Activated CD4-positive, CD25-positive, alpha-beta regulatory T cell treated with anti-CD3 and anti-CD28 coated beads, Interleukin-2, amount 50 U/mL, for 24 hours (primary cell): Measurements from ENCODE around the gene SLC35F6.
"Not testable (repeated sequence)": the region's sequence is repeated elsewhere in the genome, so short reads cannot be mapped to it uniquely, and the experiment has no call there.

ENCODE experiments used
- ATAC-seq, 2 donors: fragments of 150-1000 bp; cut with Tn5 transposase; one replicate each; pipeline ENCODE4 v1.10.0; 2021; ENCODE audit warnings: mild to moderate bottlenecking in 1 of 2, moderate library complexity in 1 of 2

SLC35F6 gene

DNA sequence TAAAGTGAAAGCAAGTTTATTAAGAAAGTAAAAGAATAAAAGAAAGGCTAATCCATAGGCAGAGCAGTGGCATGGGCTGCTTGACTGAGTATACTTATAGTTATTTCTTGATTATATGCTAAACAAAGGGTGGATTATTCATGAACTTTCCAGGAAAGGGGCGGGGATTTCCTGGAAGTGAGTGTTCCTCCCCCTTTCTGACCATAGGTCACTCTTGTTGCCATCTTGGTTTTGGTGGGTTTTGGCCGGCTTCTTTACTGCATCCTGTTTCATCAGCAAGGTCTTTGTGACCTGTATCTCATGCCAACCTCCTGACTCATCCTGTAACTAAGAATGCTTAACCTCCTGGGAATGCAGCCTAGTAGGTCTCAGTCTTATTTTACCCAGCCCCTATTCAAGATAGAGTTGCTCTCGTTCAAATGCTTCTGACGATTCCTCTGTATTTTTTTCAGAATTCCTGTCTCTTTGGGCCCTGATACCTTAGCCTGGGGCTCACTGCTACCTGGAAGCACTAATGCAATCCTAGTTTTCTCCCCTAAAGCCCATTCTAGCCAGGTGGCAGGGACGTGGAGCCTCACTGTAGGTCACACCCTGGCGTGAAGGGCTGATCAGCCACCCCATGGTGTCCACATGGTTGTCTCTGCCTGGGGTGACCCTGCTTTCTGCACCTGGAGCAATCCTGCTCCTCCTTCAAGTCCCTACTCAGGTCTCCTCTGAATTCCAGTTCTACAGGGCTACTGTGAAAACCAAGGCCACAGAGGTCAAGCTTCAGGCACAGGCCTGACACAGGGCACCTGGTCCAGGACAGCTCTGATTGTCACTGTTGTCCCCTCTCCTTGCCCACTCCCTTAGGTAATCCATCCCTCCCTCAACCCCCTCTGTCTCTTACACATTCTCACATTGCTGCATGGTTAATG, 6.0 kb upstream of the SLC35F6 start:
- peak in 1 of 2 donors; percentile 13 for ATAC-seq

DNA sequence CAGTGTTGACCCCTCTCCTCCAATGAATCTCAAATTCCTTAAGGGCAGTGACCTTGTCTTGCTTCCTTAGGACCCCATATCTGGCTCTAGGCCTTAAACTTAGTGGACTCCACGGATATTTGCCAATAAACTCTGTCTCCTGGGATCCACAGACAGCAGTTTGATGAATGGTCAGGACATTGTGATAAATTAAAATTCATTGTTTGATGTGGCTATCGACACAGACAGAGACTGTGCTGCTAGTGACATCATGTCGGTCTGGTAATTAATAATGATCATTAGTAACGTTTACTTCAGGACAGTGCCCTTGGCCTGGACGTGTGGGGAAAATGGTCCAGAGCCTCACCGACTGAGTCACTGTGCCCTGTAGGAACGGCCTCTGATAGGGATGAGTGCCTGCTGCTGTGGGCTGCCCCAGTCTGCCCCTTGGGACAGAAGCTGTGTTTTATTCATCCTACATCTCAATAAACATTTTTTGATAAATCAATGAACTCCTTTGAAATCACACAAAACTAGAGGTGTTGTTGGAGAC, 5.2 kb upstream of the SLC35F6 start:
- no peak for ATAC-seq

DNA sequence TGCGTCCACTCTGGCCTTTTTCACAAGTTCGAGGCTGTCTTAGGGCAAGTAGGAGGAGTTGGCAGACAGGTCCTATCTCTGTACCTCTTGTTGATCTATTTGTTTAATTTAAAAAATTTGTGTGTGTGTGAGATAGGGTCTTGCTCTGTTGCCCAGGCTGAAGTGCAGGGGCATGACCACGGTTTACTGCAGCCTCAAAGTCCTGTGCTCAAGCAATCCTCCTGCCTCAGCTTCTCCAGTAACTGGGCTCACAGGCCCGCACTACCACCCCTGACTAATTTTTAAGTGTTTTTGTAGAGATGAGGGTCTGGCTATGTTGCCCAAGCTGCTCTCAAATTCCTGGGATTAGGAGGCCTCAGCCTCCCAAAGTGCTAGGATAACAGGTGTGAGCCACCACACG, 4.2 kb upstream of the SLC35F6 start:
- ATAC-seq: no peak

DNA sequence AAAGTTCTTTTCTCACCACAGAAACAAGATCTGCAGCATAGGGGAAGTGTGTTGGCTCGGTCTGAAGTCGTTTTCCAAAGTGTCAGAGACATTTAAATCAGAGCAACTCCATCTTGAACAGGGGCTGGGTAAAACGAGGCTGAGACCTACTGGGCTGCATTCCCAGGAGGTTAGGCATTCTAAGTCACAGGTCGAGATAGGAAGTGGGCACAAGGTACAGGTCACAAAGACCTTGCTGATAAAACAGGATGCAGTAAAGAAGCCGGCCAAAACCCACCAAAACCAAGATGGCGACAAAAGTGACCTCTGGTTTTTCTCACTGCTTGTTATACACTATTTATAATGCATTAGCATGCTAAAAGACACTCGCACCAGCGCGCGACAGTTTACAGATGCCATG, 3.1 kb upstream of the SLC35F6 start:
- not testable (repeated sequence) for ATAC-seq

DNA sequence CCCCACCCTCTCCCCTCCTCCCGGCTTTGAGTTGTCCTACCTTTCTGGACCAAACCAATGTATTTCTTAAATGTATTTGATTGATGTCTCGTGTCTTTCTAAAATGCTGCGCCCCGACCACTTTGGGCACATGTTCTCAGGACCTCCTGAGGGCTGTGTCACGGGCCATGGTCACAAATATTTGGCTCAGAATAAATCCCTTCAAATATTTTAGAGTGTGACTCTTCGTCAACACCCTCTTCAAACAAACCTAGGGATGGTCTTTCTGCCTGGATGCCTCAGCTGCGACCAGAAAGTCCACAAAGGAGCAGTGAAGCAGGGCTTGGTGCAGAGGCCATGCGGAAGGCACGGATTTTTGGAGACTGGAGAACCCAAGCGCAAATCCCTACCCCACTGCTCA, 1.1 kb upstream of the SLC35F6 start:
- ATAC-seq: no peak

- no peak for ATAC-seq
Observed at GRCh38 chr2:26764906-26765305, 822 bp downstream of the SLC35F6 start.

DNA sequence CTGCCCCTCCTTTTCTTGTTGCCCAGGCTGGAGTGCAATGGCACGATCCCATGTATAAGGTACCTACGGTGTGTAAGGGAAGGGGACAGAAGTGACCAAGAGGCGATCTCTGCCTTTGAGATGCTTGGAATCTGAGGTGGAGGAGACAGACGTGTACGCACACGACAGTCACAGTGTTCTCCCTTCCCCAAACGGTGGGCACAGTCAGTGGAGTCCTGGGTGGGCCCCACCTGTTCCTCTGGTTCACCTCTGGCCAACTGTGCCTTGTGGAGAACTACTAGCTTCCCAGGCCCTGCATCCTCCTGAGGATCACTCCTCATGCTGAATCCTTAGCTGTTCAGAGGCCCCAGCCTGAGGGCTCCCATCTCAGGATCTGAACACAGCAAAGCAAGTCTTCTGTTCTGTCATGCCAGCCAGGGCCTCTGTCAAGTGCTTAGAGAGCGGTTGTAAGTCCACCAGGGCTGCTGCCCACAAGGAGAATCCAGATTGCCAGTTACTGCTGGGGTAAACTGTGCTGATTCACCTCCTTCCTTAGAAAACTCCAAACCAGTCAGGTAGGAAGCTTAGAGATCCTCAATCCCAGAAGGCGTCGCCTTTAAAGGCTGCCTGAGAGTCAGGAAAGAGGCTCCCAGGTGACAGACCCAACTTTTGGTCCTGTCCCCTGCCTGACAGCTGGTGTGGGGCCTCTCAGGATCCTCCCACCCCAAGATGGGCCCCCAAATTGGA, 1.6 kb downstream of the SLC35F6 start:
- ATAC-seq: no peak

DNA sequence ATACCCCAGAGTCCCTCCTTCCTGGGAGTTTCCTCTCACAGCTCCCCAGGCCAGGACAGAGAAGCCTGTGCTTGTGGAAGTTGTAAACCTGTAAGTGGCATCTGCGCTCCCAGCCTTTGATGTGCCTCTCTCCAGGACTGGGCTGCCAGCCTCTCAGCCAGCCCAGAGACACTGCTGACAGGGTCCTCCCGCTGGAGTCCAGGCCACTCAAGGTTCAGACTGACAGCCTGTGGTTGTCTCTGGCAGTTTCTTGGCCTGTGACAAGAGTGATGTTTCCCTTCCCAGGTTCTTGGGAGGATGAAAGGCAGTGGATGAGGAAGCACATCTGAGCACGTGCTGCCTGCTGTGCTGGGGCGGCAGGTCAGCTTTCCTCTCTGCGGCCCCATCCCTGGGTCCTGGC, 3.0 kb downstream of the SLC35F6 start:
- no peak for ATAC-seq

GRCh38 chr2:26767894-26768487, 3.9 kb downstream of the SLC35F6 start:
- ATAC-seq: no peak

- no peak for ATAC-seq
Observed at GRCh38 chr2:26768759-26769088, 4.6 kb downstream of the SLC35F6 start.

GRCh38 chr2:26769089-26769761, 5.1 kb downstream of the SLC35F6 start:
- ATAC-seq: no peak

DNA sequence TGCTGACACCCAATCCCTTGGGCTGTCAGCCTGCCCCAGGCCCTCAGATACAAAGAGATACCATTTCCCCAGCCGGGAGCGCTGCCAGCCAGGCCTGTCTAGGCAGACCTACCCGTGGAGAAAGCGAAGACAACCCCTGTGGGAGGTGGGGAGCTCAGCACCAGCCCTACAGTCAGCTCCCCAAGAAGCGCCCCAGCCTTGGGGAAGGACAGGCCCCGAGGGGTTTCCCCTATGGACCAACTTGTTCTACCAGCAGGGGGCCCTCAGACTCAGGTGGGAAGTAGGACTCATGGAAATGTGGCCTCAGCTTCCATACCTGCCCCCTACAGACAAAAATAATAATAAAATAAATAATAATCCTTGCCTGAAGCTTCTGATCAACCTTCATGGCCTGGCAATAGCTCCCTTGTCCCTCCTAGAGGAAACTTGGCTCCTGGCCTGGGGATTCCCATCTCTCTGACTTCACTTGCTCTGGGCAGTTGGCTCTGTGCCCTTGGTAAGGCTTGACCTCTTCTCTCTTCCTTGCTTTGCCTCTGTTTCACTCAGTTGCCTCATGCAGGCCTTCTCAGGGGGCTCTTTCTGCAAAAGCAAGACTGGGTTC, 7.0 kb downstream of the SLC35F6 start:
- no peak for ATAC-seq

DNA sequence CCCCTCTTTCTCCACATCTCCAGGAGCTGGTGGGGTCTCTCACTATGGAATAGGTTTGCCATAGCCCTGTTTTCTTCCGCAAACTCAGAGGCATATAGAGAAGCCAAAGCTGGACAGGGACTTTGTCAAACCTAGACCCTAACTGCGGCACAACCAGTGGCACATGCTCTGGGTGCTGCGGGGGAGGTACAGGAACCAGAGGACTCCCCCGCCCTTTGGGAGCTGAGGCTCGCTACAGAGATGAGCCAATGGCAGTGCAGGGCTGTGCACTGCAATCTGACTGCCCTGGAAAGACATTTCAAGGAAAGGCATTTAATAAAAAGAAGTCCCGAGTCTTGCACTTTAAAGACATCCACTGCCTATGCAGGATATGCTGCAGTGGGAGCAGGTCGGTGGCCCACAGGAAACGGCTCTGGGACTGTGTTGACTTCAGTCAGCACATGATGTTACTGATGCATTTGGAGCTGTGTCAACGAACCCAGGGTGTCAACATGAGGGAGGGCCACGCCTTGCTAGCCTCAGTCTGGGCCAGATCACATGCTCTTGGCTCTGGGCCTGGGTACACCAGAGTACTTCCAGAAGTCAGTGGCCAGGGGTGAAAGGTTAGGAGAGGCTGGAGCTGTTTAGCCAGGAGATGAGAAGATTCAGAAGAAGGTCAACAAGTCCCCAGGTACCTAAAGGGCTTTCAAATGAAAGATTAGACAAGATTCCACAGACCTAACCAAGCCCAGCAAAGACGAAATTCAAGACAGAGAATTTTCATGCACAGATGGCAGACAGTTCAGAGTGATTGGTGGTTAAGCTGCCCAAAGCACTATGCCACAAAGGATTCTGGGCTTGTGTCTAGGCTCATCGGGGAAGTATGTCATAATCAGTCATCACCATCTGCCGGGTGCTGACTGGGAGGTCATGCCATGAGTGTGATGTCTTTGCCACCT, 8.2 kb downstream of the SLC35F6 start:
- ATAC-seq: peak; percentile 77 to 88

GRCh38 chr2:26776195-26776800, 12.2 kb downstream of the SLC35F6 start:
- no peak for ATAC-seq

DNA sequence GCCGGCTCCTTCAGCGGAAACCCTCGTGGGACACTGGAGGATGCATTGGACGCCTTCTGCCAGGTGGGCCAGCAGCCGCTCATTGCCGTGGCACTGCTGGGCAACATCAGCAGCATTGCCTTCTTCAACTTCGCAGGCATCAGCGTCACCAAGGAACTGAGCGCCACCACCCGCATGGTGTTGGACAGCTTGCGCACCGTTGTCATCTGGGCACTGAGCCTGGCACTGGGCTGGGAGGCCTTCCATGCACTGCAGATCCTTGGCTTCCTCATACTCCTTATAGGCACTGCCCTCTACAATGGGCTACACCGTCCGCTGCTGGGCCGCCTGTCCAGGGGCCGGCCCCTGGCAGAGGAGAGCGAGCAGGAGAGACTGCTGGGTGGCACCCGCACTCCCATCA, 14.0 kb downstream of the SLC35F6 start:
- ATAC-seq: no peak

- ATAC-seq: peak; percentile 78 to 90
Observed at GRCh38 chr2:26778507-26778906, 14.4 kb downstream of the SLC35F6 start.

GRCh38 chr2:26780203-26780760, 16.2 kb downstream of the SLC35F6 start:
- ATAC-seq: no peak

DNA sequence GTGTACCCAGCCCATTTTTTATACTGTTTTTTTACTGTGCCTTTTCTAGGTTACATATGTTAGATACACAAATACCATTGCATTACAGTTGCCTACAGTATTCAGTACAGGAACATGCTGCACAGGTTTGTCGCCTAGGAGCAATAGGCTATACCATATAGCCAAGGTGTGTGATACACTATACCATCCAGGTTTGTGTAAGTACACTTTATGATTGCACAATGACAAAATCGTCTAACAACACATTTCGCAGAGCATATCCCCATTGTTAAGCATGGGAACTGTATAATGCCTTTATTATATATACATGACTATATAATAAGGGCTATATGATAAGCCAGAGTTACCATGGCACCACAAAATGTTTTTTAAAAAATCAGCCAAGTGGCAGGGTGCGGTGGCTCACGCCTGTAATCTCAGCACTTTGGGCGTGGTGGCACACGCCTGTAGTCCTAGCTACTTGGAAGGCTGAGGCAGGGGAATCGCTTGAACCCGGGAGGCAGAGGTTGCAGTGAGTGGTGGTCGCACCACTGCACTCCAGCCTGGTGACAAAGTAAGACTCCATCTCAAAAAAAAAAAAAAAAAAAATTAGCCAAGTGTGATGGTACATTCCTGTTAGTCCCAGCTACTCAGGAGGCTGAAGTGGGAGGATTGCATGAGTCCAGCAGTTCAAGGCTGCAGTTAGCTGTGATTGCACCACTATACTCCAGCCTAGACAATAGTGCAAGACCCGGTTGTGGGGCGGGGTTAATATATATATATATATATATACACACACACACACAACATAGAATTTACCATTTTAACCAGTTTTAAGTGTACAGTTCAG, 19.0 kb downstream of the SLC35F6 start:
- no peak for ATAC-seq

DNA sequence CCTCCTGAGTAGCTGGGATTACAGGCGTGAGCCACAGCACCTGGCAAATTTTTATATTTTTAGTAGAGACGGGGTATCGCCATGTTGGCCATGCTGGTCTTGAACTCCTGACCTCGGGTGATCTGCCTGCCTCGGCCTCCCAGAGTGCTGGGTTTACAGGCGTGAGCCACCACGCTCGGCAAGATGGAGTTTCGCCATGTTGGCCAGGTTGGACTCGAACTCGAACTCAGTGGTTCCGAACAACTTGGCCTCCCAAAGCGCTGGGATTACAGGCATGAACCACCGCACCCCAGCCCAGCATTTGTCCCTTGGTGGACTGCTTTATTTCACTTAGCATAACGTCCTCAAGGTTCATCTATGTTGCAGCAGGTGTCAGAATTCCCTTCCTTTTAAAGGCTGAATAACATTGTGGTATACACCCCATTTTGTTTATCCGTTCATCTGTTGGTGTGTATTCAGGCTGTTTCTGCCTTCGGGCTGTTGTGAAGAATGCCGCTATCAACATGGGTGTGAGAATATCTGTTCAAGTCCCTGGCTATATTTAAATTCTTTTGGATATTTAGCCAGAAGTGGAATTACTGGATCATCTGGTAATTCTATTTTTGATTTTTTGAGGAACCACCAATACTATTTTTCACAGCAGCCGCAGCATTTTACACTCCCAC, 20.6 kb downstream of the SLC35F6 start:
- ATAC-seq: no peak
